Activated T-cell treated with anti-CD3 and anti-CD28 coated beads, Interleukin-2, amount 50 U/mL, for 72 hours (primary cell): Measurements from ENCODE around the gene TBC1D5. TPM values are rescaled to one million over a fixed set of nuclear protein-coding genes. Genes with fewer than 3 reads are reported as not detected.
"Not testable (repeated sequence)": the region's sequence is repeated elsewhere in the genome, so short reads cannot be mapped to it uniquely, and the experiment has no call there.

Experiments used
- ATAC-seq, 2 donors: fragments of 150-1000 bp; cut with Tn5 transposase; replicated peaks in 1 of 2; 2 replicates each; pipeline ENCODE4 v1.10.0; 2021; ENCODE audit warnings: moderate library complexity in 2 of 2, mild to moderate bottlenecking in 1 of 2
- DNase-seq, 2 donors: peaks; one replicate each; pipeline ENCODE4 v3.0.0; 2021 to 2022; ENCODE audit warnings: mixed read lengths in 1 of 2
- H3K27ac Mint-ChIP-seq: one replicate; pipeline ENCODE4 v1.8.0; 2022; ENCODE audit warnings: mild to moderate bottlenecking, moderate library complexity, mixed read lengths
- H3K27me3 Mint-ChIP-seq: one replicate; pipeline ENCODE4 v1.8.0; 2022; ENCODE audit warnings: low read depth, mixed read lengths
- H3K36me3 Mint-ChIP-seq, 2 donors: one replicate each; pipeline ENCODE4 v1.8.0; 2022; ENCODE audit warnings: mixed read lengths in 2 of 2, mild to moderate bottlenecking in 1 of 2; ENCODE audit not compliant: insufficient read depth in 2 of 2
- H3K4me1 Mint-ChIP-seq: one replicate; pipeline ENCODE4 v1.8.0; 2022; ENCODE audit warnings: low read depth, mixed read lengths
- H3K4me3 Mint-ChIP-seq, 2 donors: one replicate each; pipeline ENCODE4 v1.8.0; 2022; ENCODE audit warnings: mild to moderate bottlenecking in 2 of 2, mixed read lengths in 2 of 2, moderate library complexity in 2 of 2
- H3K9me3 Mint-ChIP-seq, 2 donors: one replicate each; pipeline ENCODE4 v1.8.0; 2022; ENCODE audit warnings: mixed read lengths in 2 of 2
- total RNA-seq, 2 donors: library from RNA; stranded (reverse); gene quantifications; one replicate each; pipeline ENCODE4 v1.2.3, GENCODE V29; 2022

The TBC1D5 gene
- total RNA-seq, 2 donors from 2014 or later, result 51.2 to 52.4 TPM

- no peak for ATAC-seq
- Mint-ChIP-seq H3K9me3 (no peaks in the 10 kb centered on the region), H3K4me3 (no peak overlapping the region), H3K27ac (no peak overlapping the region), H3K4me1 (no peaks in the 10 kb centered on the region), H3K27me3 (no peaks in the 10 kb centered on the region), H3K36me3 (no peaks in the 10 kb centered on the region)
- no peak for DNase-seq
These were observed 119.0 kb downstream of the TBC1D5 start for GRCh38 chr3:17623464-17623863.

DNA sequence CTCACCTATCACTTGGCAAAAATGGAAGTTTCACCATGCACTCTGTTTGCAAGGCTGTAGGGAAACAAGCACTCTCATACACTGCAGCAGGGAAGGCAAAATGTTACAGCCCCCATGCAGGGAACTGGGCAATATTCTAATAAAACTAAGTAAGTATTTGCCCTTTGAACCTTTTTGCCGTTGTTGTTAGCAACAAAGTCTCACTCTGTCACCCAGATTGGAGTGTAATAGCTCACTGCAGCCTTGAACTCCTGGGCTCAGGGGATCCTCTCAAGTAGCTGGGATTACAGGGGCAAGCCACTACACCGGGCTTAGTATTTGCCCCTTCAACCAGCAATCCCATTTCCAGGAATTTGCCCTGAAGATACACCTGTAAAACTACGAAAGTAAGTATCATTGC lies 122.5 kb downstream of the TBC1D5 start:
- H3K27ac Mint-ChIP-seq, result no peak overlapping the region
- H3K36me3 Mint-ChIP-seq, result peaks cover 4 to 10% of the 10 kb centered on the region in 2 donors

GRCh38 chr3:17613017-17613416 lies 129.4 kb downstream of the TBC1D5 start:
- H3K4me3 Mint-ChIP-seq, H3K4me1 Mint-ChIP-seq, DNase-seq, ATAC-seq, H3K27ac Mint-ChIP-seq, H3K27me3 Mint-ChIP-seq: not testable (repeated sequence)
- Mint-ChIP-seq H3K36me3 (peaks cover 10 to 21% of the 10 kb centered on the region in 2 donors), H3K9me3 (peaks cover 15 to 17% of the 10 kb centered on the region in 2 donors)

More for the DNA sequence above, 122.5 kb downstream of the TBC1D5 start:
- no peaks in the 10 kb centered on the region for H3K27me3 Mint-ChIP-seq
- H3K4me3 Mint-ChIP-seq, result no peak overlapping the region
- no peak for DNase-seq
- H3K4me1 Mint-ChIP-seq, result no peaks in the 10 kb centered on the region
- no peak for ATAC-seq
- H3K9me3 Mint-ChIP-seq, result peaks cover 4 to 15% of the 10 kb centered on the region in 2 donors

- no peak for ATAC-seq
- no peaks in the 10 kb centered on the region for H3K27me3 Mint-ChIP-seq
- H3K9me3 Mint-ChIP-seq, result peaks cover 0 to 3% of the 10 kb centered on the region in 2 donors
- peaks cover 5 to 7% of the 10 kb centered on the region in 2 donors for H3K36me3 Mint-ChIP-seq
- H3K4me3 Mint-ChIP-seq, result no peak overlapping the region
- H3K4me1 Mint-ChIP-seq, result peaks cover 8% of the 10 kb centered on the region
- DNase-seq, result no peak
- no peak overlapping the region for H3K27ac Mint-ChIP-seq
These were observed 134.5 kb downstream of the TBC1D5 start for GRCh38 chr3:17607905-17608304.

GRCh38 chr3:17605934-17606333 lies 136.5 kb downstream of the TBC1D5 start:
- H3K27ac Mint-ChIP-seq, result no peak overlapping the region
- H3K36me3 Mint-ChIP-seq, result peaks cover 5 to 6% of the 10 kb centered on the region in 2 donors
- H3K27me3 Mint-ChIP-seq, result no peaks in the 10 kb centered on the region
- no peak overlapping the region for H3K4me3 Mint-ChIP-seq
- no peak for DNase-seq
- peaks cover 0 to 3% of the 10 kb centered on the region in 2 donors for H3K9me3 Mint-ChIP-seq
- no peak for ATAC-seq
- H3K4me1 Mint-ChIP-seq, result peaks cover 8% of the 10 kb centered on the region

GRCh38 chr3:17605032-17605431 lies 137.4 kb downstream of the TBC1D5 start:
- H3K36me3 Mint-ChIP-seq, result peaks cover 5 to 6% of the 10 kb centered on the region in 2 donors
- peaks cover 8% of the 10 kb centered on the region for H3K4me1 Mint-ChIP-seq
- ATAC-seq (no peak), DNase-seq (no peak)
- no peak overlapping the region for H3K4me3 Mint-ChIP-seq
- no peaks in the 10 kb centered on the region for H3K27me3 Mint-ChIP-seq
- no peak overlapping the region for H3K27ac Mint-ChIP-seq
- peaks cover 0 to 3% of the 10 kb centered on the region in 2 donors for H3K9me3 Mint-ChIP-seq

DNA sequence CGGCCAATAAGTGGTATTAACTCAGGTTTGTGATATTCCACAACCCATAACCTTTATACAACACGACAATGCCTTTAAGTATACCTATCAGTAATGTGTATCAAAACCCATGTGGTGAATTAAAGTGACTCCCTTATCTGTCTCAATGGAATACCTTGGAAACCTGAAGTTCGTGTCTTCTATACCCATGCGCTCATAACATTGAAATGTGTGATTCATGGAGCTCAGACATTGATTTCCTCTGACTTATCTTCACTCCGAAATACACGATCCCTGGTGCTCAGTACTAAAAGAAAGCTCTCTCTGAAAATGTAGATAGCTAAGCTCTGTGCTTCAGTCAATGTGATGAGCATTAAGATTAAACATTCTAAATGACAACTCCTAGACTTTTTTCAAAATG lies 140.3 kb downstream of the TBC1D5 start:
- peaks cover 5 to 6% of the 10 kb centered on the region in 2 donors for H3K36me3 Mint-ChIP-seq
- ATAC-seq, result no peak
- no peaks in the 10 kb centered on the region for H3K27me3 Mint-ChIP-seq
- no peak for DNase-seq
- H3K4me1 Mint-ChIP-seq, result peaks cover 8% of the 10 kb centered on the region
- peaks cover 0 to 3% of the 10 kb centered on the region in 2 donors for H3K9me3 Mint-ChIP-seq
- no peak overlapping the region for H3K27ac Mint-ChIP-seq
- H3K4me3 Mint-ChIP-seq, result no peak overlapping the region

GRCh38 chr3:17592956-17593355 lies 149.5 kb downstream of the TBC1D5 start:
- H3K9me3 Mint-ChIP-seq, result peaks cover 6 to 12% of the 10 kb centered on the region in 2 donors
- peaks cover 8 to 22% of the 10 kb centered on the region in 2 donors for H3K36me3 Mint-ChIP-seq
- H3K27me3 Mint-ChIP-seq, result no peaks in the 10 kb centered on the region
- H3K4me3 Mint-ChIP-seq, result no peak overlapping the region
- no peaks in the 10 kb centered on the region for H3K4me1 Mint-ChIP-seq
- DNase-seq (no peak), ATAC-seq (no peak)
- no peak overlapping the region for H3K27ac Mint-ChIP-seq

DNA sequence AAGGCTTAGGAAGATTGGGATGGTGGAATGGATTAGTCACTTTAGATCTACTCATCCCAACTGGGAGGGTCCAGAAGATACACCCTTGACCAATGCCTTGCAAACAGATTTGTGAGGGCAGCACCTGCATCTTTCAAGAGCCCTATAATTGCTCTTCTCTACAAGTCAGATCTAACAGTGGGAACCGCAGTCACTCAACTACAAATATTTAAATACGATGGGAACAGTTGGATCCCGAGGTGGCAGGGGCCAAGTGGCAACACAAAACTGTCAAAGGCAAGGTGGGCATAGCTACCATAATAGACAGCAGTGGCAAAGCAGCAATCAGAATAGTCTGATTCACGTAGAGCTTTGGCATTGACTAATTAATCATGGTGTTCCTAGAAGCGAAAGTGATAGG lies 152.0 kb downstream of the TBC1D5 start:
- ATAC-seq, result no peak
- H3K4me1 Mint-ChIP-seq, result peaks cover 4% of the 10 kb centered on the region
- H3K27ac Mint-ChIP-seq, result no peak overlapping the region
- H3K27me3 Mint-ChIP-seq, result no peaks in the 10 kb centered on the region
- no peak for DNase-seq
- no peak overlapping the region for H3K4me3 Mint-ChIP-seq
- peaks cover 8 to 22% of the 10 kb centered on the region in 2 donors for H3K36me3 Mint-ChIP-seq
- peaks cover 6 to 12% of the 10 kb centered on the region in 2 donors for H3K9me3 Mint-ChIP-seq

- Mint-ChIP-seq H3K4me3 (no peak overlapping the region), H3K9me3 (peaks cover 6 to 12% of the 10 kb centered on the region in 2 donors), H3K27ac (no peak overlapping the region), H3K36me3 (peaks cover 8 to 22% of the 10 kb centered on the region in 2 donors), H3K4me1 (peaks cover 4% of the 10 kb centered on the region), H3K27me3 (no peaks in the 10 kb centered on the region)
- ATAC-seq (no peak), DNase-seq (no peak)
These were observed 152.5 kb downstream of the TBC1D5 start for GRCh38 chr3:17589888-17590287.

DNA sequence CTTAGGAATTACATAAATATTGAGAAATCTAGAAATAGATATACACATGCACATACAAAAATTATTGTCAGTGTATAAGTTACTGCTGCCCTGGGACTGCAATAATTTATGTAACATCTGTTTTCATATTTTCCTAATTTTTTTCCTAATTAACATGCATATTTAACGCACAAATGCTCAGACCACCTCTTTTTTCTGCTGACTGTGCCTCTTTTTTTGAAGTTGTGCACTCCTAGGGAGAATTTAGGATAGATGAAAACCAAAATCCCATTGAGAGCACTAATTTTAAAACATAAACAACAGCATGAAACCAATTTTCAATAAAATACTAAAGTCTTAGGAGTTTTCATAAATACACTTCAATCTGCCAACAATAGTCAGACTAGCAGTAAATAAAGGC lies 154.0 kb downstream of the TBC1D5 start:
- Mint-ChIP-seq H3K9me3 (peaks cover 2 to 10% of the 10 kb centered on the region in 2 donors), H3K36me3 (peaks cover 8 to 20% of the 10 kb centered on the region in 2 donors), H3K27ac (no peak overlapping the region), H3K4me3 (no peak overlapping the region), H3K27me3 (no peaks in the 10 kb centered on the region), H3K4me1 (peaks cover 4% of the 10 kb centered on the region)
- DNase-seq (no peak), ATAC-seq (no peak)

DNA sequence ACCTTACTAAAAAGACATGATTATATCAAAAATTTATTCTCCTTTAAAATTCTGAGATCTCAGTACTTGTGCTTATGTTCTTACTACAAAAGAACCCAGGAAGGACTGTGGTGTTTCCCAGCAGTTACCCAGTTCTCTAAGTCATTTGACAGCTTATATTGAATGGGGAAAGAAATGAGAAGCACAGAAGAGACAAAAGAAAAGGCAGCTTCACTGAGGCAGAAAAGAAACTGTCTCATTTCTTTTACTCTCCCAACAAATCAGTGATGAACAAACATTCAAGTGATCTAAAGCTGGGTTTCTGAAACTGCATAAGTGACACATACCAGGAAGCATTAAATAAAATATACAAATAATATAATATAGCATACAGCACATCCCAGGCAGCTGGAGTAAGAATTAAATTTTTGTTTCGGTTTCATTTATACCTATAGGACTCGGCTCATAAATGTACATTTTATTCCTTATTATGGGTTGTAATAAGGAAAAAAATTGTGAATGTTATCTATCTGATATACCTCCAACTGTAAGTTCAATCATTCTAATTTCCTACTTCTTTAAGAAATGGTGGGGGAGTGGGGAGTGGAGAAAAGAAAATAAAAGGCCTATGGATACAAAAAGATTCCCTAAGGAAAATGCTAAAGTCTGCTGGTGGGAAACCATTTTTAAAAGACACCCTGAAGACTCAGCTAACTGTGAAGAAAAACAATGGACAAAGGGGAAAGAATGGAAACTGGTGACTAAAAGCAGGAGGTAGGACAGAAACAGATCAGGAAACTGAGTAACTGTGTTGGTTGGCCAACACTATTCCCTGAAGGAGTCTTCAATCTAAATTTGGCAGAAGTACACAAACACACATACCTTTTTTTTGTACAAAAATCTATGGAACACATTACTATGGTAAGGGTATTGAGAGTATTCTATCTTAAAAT lies 156.8 kb downstream of the TBC1D5 start:
- Mint-ChIP-seq H3K4me3 (no peak overlapping the region), H3K27me3 (no peaks in the 10 kb centered on the region), H3K9me3 (peaks cover 2 to 10% of the 10 kb centered on the region in 2 donors), H3K27ac (no peak overlapping the region), H3K36me3 (peaks cover 9 to 15% of the 10 kb centered on the region in 2 donors), H3K4me1 (peaks cover 4% of the 10 kb centered on the region)
- DNase-seq (no peak), ATAC-seq (no peak)

GRCh38 chr3:17584066-17584465 lies 158.4 kb downstream of the TBC1D5 start:
- Mint-ChIP-seq H3K27ac (no peak overlapping the region), H3K27me3 (no peaks in the 10 kb centered on the region), H3K4me3 (no peak overlapping the region), H3K4me1 (peaks cover 4% of the 10 kb centered on the region), H3K9me3 (no peaks in the 10 kb centered on the region), H3K36me3 (peaks cover 0 to 1% of the 10 kb centered on the region in 2 donors)
- no peak for DNase-seq
- no peak for ATAC-seq
